HepG2 (cell line): Measurements from ENCODE around the gene DRAP1. TPM values are rescaled to one million over a fixed set of nuclear protein-coding genes. Genes with fewer than 3 reads are reported as not detected.

Experiments
- FOXA3 ChIP-seq: IDR thresholded peaks from 2 replicates; pipeline ENCODE4 v1.6.1; 2016; ENCODE audit warnings: missing genetic modification reagents, missing compliant biosample characterization
- FOXO1 ChIP-seq: sonication (generic); formaldehyde crosslinking; IDR thresholded peaks from 2 replicates; pipeline ENCODE4 v1.4.0; 2020; ENCODE audit warnings: missing genetic modification reagents
- HHEX ChIP-seq: IDR thresholded peaks from 2 replicates; pipeline ENCODE4 v1.6.1; 2016; ENCODE audit warnings: control low read depth
- HNF4G ChIP-seq, 2 experiments: sonication (generic) in 1 of 2; formaldehyde crosslinking in 1 of 2; IDR thresholded peaks; 2 replicates each; pipeline versions ENCODE4 v1.4.0 to v1.6.1; 2011 to 2020; ENCODE audit warnings: borderline replicate concordance in 2 of 2, low read depth in 2 of 2, mild to moderate bottlenecking in 2 of 2, low read length in 1 of 2, missing genetic modification reagents in 1 of 2, moderate library complexity in 1 of 2
- LCORL ChIP-seq, 2 experiments: fragments of 450-650 bp in 1 of 2; sonication (generic) in 1 of 2; formaldehyde crosslinking in 1 of 2; IDR thresholded peaks; 2 replicates each; pipeline versions ENCODE4 v1.5.0 to v1.6.1; 2017 to 2020; ENCODE audit warnings: antibody characterized with exemption in 1 of 2, missing genetic modification reagents in 1 of 2
- MBD4 ChIP-seq: IDR thresholded peaks from 2 replicates; pipeline ENCODE4 v1.6.1; 2012; ENCODE audit warnings: low read length, inconsistent platforms, borderline replicate concordance
- MED1 ChIP-seq: sonication (generic); formaldehyde crosslinking; IDR thresholded peaks from 2 replicates; pipeline ENCODE4 v1.4.0; 2020; ENCODE audit warnings: missing genetic modification reagents
- NCOA5 ChIP-seq: sonication (generic); formaldehyde crosslinking; IDR thresholded peaks from 2 replicates; pipeline ENCODE4 v1.4.0; 2020; ENCODE audit warnings: missing genetic modification reagents
- NFKBIZ ChIP-seq: IDR thresholded peaks from 2 replicates; pipeline ENCODE4 v1.6.1; 2018; ENCODE audit warnings: missing genetic modification reagents, missing compliant biosample characterization
- PCBP2 ChIP-seq: fragments of 200-400 bp; formaldehyde crosslinking; optimal IDR thresholded peaks from 2 replicates; pipeline ENCODE3; 2018; ENCODE audit warnings: low read length, low read depth; ENCODE audit not compliant: poor library complexity, severe bottlenecking
- PRMT3 ChIP-seq: sonication (generic); formaldehyde crosslinking; IDR thresholded peaks from 2 replicates; pipeline ENCODE4 v1.8.1; 2022; ENCODE audit warnings: low read depth, mild to moderate bottlenecking, moderate library complexity, missing genetic modification reagents, borderline replicate concordance
- SOX5 ChIP-seq: IDR thresholded peaks from 2 replicates; pipeline ENCODE4 v1.6.1; 2016; ENCODE audit warnings: borderline replicate concordance
- SYNCRIP ChIP-seq: fragments of 200-400 bp; formaldehyde crosslinking; IDR thresholded peaks from 2 replicates; pipeline ENCODE4 v1.6.1; 2018; ENCODE audit warnings: mild to moderate bottlenecking, low read depth, low read length; ENCODE audit not compliant: insufficient read depth
- TAF15 ChIP-seq: fragments of 200-400 bp; formaldehyde crosslinking; IDR thresholded peaks from one replicate; pipeline ENCODE4 v1.6.1; 2018; ENCODE audit warnings: mild to moderate bottlenecking, low read depth, low read length; ENCODE audit not compliant: poor library complexity, severe bottlenecking
- TBL1XR1 ChIP-seq: fragments of 150-350 bp; IDR thresholded peaks from 2 replicates; pipeline ENCODE4 v1.6.1; 2014; ENCODE audit warnings: borderline replicate concordance, low read length; ENCODE audit not compliant: partially characterized antibody
- ZFX ChIP-seq: sonication (generic); formaldehyde crosslinking; IDR thresholded peaks from 2 replicates; pipeline ENCODE4 v1.4.0; 2020; ENCODE audit warnings: mild to moderate bottlenecking, low read depth, missing genetic modification reagents, moderate library complexity
- ZNF24 ChIP-seq: fragments of 450-650 bp; IDR thresholded peaks from 2 replicates; pipeline ENCODE4 v1.6.1; 2017; ENCODE audit warnings: antibody characterized with exemption, mild to moderate bottlenecking
- ZNF589 ChIP-seq: sonication (generic); formaldehyde crosslinking; conservative IDR thresholded peaks from 2 replicates; pipeline ENCODE4 v1.8.0; 2022; ENCODE audit warnings: mild to moderate bottlenecking, moderate library complexity, missing genetic modification reagents
- polyA plus RNA-seq, 8 experiments: library from polyadenylated mRNA; depleted of rRNA in 3 of 8; stranded (reverse) in 7 of 8; unstranded in 1 of 8; fragments of >200 nt; fragmentation: Illumina TruSeq in 4 of 8; extraction: Trizol in 4 of 8; gene quantifications; 2 replicates each; pipeline versions ENCODE4 v1.2.1 to v1.2.3, GENCODE V29; 2011 to 2016; ENCODE audit warnings: low read depth in 4 of 8, missing spikeins in 1 of 8, mixed read lengths in 1 of 8; ENCODE audit not compliant: insufficient read depth in 1 of 8
- total RNA-seq, 5 experiments: library from RNA; depleted of rRNA; stranded (reverse); fragments of >200 nt; fragmentation: Illumina TruSeq; extraction: Trizol; gene quantifications; 2 replicates each; pipeline ENCODE4 v1.2.3, GENCODE V29; 2016; ENCODE audit warnings: low read depth in 1 of 5
- TF ChIP-seq, protein P1 (sequence below): conservative IDR thresholded peaks from 2 replicates; pipeline ENCODE4 v1.6.1; 2018; ENCODE audit warnings: missing genetic modification reagents
- TF ChIP-seq, protein P2 (sequence below): sonication (generic); formaldehyde crosslinking; IDR thresholded peaks from 2 replicates; pipeline ENCODE4 v1.5.1; 2020; ENCODE audit warnings: missing genetic modification reagents, mild to moderate bottlenecking, borderline replicate concordance
- TF ChIP-seq, protein P3 (sequence below): sonication (generic); formaldehyde crosslinking; conservative IDR thresholded peaks from 2 replicates; pipeline ENCODE4 v1.8.1; 2023; ENCODE audit warnings: missing genetic modification reagents
- TF ChIP-seq, protein P4 (sequence below): sonication (generic); formaldehyde crosslinking; IDR thresholded peaks from 2 replicates; pipeline ENCODE4 v1.8.1; 2022; ENCODE audit warnings: mild to moderate bottlenecking, missing genetic modification reagents

The DRAP1 gene
- total and polyA plus RNA-seq, 2 of the 13 experiments (the other 11 are each of a cell fraction or from before 2014, with no cell fraction given), result 46.8 to 52.3 TPM

DNA sequence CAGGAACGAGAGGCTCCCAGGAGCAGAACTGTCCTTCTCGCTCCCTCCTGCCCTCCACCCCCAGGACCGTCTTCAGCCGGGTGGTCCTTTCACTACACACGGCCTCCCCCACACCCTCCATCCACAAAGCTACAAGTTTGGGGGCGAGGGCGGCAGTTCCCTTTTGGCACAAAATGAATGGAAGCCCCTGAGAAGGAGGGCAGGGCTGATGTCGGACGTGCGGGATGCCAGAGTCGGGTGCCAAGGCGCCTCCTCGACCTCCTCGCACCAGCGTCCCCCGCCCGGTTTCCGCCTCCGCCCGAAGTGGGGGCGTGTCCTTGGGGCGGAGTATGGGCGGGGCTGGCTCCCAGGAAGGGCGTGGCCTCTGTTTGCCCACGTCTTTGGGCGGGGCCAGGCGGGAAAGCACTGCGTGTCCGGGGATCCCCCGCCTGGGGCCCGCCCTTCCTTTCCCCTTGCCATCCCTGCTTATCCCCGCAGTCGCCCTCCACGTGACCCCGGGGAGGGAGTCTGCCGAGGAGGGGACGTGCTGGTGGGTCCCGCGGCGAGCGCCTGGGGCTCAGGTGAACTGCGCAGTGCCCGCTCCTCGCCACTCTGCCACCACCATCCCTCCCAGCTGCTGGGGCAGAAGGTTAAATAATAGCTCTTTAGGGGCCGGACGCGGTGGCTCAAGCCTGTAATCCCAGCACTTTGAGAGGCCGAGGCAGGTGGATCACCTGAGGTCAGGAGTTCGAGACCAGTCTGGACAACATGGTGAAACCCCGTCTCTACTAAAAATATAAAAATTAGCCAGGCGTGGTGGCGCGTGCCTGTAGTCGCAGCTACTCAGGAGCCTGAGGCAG is 45.7 kb upstream of the DRAP1 start (continued):
- TF ChIP-seq, protein P1, sequence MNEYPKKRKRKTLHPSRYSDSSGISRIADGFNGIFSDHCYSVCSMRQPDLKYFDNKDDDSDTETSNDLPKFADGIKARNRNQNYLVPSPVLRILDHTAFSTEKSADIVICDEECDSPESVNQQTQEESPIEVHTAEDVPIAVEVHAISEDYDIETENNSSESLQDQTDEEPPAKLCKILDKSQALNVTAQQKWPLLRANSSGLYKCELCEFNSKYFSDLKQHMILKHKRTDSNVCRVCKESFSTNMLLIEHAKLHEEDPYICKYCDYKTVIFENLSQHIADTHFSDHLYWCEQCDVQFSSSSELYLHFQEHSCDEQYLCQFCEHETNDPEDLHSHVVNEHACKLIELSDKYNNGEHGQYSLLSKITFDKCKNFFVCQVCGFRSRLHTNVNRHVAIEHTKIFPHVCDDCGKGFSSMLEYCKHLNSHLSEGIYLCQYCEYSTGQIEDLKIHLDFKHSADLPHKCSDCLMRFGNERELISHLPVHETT (CRISPR knock-in tag), result no peak
- TF ChIP-seq SYNCRIP (no peak), NCOA5 (CRISPR knock-in tag) (no peak), ZNF24 (no peak), FOXA3 (CRISPR knock-in tag) (peak; percentile 39; the same call in 1 of the 2 replicates), TBL1XR1 (no peak), PRMT3 (no peak), FOXO1 (CRISPR knock-in tag) (no peak), MBD4 (no peak), TAF15 (no peak), HNF4G (IDR thresholded peaks at IDR 0.05; ENCODE audit: borderline replicate concordance, low read depth, low read length) (no peak), HNF4G (CRISPR knock-in tag; IDR thresholded peaks at IDR 0.05; ENCODE audit: borderline replicate concordance, low read depth) (no peak), NFKBIZ (CRISPR knock-in tag) (0 out of 2 replicates have a peak, but pooled peaks have one; percentile 26), ZFX (CRISPR knock-in tag) (no peak; the same call in 1 of the 2 replicates), LCORL (IDR thresholded peaks at IDR 0.05) (no peak), LCORL (CRISPR knock-in tag; IDR thresholded peaks at IDR 0.05) (peak; percentile 65; the same call in 1 of the 2 replicates), MED1 (peak; percentile 44), HHEX (CRISPR knock-in tag) (no peak), PCBP2 (no peak), SOX5 (CRISPR knock-in tag) (peak; percentile 47; the same call in 1 of the 2 replicates), ZNF589 (CRISPR knock-in tag) (0 out of 2 replicates have a peak, but pooled peaks have one; percentile 44)
- TF ChIP-seq, protein P2, sequence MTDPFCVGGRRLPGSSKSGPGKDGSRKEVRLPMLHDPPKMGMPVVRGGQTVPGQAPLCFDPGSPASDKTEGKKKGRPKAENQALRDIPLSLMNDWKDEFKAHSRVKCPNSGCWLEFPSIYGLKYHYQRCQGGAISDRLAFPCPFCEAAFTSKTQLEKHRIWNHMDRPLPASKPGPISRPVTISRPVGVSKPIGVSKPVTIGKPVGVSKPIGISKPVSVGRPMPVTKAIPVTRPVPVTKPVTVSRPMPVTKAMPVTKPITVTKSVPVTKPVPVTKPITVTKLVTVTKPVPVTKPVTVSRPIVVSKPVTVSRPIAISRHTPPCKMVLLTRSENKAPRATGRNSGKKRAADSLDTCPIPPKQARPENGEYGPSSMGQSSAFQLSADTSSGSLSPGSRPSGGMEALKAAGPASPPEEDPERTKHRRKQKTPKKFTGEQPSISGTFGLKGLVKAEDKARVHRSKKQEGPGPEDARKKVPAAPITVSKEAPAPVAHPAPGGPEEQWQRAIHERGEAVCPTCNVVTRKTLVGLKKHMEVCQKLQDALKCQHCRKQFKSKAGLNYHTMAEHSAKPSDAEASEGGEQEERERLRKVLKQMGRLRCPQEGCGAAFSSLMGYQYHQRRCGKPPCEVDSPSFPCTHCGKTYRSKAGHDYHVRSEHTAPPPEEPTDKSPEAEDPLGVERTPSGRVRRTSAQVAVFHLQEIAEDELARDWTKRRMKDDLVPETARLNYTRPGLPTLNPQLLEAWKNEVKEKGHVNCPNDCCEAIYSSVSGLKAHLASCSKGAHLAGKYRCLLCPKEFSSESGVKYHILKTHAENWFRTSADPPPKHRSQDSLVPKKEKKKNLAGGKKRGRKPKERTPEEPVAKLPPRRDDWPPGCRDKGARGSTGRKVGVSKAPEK (CRISPR knock-in tag), result no peak
- TF ChIP-seq, protein P3, sequence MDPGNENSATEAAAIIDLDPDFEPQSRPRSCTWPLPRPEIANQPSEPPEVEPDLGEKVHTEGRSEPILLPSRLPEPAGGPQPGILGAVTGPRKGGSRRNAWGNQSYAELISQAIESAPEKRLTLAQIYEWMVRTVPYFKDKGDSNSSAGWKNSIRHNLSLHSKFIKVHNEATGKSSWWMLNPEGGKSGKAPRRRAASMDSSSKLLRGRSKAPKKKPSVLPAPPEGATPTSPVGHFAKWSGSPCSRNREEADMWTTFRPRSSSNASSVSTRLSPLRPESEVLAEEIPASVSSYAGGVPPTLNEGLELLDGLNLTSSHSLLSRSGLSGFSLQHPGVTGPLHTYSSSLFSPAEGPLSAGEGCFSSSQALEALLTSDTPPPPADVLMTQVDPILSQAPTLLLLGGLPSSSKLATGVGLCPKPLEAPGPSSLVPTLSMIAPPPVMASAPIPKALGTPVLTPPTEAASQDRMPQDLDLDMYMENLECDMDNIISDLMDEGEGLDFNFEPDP (CRISPR knock-in tag), result no peak
- TF ChIP-seq, protein P4, sequence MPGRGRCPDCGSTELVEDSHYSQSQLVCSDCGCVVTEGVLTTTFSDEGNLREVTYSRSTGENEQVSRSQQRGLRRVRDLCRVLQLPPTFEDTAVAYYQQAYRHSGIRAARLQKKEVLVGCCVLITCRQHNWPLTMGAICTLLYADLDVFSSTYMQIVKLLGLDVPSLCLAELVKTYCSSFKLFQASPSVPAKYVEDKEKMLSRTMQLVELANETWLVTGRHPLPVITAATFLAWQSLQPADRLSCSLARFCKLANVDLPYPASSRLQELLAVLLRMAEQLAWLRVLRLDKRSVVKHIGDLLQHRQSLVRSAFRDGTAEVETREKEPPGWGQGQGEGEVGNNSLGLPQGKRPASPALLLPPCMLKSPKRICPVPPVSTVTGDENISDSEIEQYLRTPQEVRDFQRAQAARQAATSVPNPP, result no peak
